ENCODE measurements around the gene MAPRE3. TPM values are rescaled to one million over a fixed set of nuclear protein-coding genes. Genes with fewer than 3 reads are reported as not detected.

Gene MAPRE3
- total RNA-seq: 0.65 and 1.1 TPM in 2 replicates

DNA sequence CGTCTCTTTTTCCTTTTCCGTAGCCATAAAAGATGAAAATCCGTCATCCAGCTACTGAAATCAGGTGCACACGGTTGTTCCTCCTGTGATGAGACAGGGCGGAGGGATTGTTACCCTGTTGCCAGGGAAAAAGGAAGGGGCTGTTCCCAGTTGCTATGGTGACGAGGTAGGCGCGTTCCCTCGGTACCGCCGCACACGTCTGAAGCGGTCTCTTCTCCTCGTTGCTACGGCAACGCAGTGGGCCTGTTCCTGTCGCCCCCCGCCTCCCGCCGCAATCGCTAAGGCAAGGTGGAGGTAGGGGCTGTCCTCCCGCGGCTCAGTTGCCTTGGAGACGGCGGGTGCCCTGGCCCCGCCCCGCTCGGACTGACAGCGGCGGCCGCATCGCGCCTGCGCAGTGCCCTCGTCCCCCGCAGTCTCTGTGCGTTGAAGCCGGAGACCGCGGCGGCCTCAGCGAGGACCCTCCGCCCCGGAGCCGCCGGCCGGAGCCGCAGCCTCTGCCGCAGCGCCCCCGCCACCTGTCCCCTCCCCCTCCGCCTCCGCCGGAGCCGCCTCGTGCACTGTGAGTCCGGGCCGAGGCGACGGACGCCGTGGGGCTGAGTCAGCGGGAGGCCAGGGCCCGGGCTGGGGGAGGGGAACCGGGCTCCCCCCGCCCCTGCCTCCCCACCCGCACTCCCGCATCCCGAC lies at the start of gene MAPRE3:
TSS of gene MAPRE3 (plus strand) at position 394 of the 684 bp plus-strand sequence. CDS start 51,582 bp downstream, outside the sequence.

DNA sequence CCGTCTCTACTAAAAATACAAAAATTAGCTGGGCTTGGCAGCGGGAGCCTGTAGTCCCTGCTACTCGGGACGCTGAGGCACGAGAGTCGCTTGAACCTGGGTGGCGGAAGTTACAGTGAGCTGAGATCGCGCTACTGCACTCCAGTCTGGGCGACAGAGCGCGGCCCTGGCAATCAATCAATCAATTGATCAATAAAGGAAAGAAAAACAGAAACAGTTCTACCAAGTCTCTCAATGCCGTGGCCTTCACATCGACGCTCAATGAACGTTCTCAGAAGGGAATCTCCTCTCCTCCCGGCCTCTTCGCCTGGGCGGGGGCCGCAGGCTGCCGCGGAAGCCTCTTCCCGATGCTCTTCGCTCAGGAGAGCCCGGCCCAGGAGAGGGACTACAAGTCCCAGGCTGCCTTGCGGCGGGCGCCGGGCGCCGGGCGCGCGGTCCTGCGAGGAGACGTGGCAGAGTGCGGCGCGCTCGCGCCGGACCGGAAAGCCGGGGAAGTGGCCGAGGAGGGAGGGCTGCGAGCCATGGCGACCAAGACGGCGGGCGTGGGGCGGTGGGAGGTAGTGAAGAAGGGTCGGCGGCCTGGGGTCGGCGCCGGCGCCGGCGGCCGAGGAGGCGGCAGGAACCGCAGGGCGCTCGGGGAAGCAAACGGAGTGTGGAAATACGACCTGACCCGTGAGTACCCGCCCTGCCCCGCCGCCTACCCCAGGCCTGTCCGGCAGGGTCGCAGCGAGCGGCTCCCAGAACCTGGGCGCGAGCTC lies 62.2 kb downstream of the MAPRE3 start, which contains the start of gene TMEM214:
TSS of gene TMEM214 (plus strand) at position 471 of the 758 bp plus-strand sequence. CDS start at position 522, 51 bp downstream.

DNA sequence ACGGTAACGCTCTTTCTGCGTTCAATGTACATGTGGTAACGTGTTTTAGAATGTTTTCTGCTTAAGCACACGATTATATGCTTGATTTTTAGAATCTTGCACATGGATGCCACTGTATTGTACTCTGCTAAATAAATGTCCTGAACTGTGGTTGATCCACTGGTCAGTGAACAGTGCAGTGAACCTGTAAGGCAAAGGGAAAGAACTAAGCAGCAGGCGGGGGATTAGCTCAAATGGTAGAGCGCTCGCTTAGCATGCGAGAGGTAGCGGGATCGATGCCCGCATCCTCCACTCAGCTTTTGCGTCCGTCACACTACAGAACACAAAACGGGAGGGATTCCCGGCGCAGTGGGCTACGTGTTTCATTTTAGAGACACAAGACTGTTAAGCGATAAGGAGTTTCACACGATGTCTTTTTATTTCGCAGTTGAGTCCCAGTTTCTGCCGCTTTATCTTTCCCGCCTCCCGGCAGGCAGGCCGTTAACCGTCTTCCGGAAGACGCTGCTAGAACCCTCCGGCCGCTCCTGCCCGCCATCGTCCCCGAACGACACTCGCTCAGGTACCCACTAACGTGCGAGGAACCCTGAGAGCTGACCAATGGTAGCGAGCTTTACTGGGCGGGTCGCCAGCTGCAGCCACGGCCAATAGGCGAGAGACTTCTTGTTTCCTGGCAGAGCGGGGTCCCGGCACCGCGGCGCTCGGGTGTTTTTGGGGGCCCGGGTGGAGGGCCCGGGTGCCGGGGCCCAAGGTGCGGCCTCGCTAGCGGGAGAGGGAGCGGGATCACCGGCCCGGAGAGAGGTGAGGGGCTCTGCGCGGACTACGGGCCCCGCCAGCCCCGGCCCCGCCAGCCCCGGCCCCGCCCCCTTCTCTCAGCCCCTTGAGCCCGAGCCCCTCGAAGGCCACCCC lies 80.8 kb downstream of the MAPRE3 start, which contains the start of gene AGBL5:
TSS of gene AGBL5 (plus strand) at position 673 of the 906 bp plus-strand sequence. CDS start 1,291 bp downstream, outside the sequence.

DNA sequence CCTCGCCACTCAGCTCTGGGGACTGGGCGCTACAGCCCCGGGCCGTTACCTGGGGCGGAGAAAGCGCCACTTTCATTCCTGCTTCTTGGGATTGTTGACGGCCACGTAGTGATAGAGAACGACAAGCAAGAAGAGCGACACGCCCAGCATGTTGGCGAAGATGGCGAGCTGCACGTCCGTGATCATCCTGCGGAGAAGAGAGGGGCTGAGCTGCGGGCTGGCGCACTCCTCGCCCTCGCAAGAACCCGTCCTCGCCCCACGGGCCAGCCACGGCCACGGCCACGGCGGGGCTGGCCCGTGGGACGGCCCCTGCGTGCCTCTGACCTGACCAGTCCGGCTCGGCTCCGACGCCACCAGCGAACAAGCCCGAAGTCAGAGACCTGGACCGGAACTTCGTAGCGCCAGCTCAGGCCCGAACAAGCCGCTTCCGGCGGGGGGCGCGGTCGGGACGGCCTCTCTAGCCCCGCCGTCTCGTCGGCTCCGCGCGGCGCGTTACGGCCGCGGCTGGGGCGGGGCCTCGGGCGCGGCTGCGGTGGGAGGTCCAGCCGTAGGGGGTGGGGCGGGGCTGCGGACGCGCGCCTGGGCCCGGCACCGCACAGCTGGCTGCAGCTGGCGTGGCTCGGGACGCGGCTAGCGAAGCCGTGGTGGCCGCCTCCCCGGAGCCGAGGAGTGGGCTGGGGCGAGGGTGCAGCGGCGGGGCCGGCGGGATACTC lies 101.0 kb downstream of the MAPRE3 start, which contains the start of gene OST4:
TSS of gene OST4 (minus strand) at position 378 of the 713 bp plus-strand sequence.

Other genes starting within 250 kb of the MAPRE3 start
- 15.6 and 22.3 TPM in 2 replicates for gene SLC35F6, start 206.4 kb upstream of the MAPRE3 start, total RNA-seq
- 19.3 and 21.1 TPM in 2 replicates for gene CENPA, start 184.6 kb upstream of the MAPRE3 start, total RNA-seq
- not detected in 2 replicates for gene DPYSL5, start 122.5 kb upstream of the MAPRE3 start, total RNA-seq
- gene TMEM214, start 62.3 kb downstream of the MAPRE3 start, total RNA-seq: 20.5 and 21.9 TPM in 2 replicates
- 15.7 and 17.2 TPM in 2 replicates for gene AGBL5, start 81.0 kb downstream of the MAPRE3 start, total RNA-seq
- gene OST4, start 101.0 kb downstream of the MAPRE3 start, total RNA-seq: 429 and 623 TPM in 2 replicates
- gene EMILIN1, start 108.0 kb downstream of the MAPRE3 start, total RNA-seq: 1.9 and 6.1 TPM in 2 replicates
- 1.3 and 5.2 TPM in 2 replicates for gene KHK, start 116.1 kb downstream of the MAPRE3 start, total RNA-seq
- 3.6 and 4.7 TPM in 2 replicates for gene CGREF1, start 148.5 kb downstream of the MAPRE3 start, total RNA-seq
- not detected in 2 replicates for gene ABHD1, start 153.2 kb downstream of the MAPRE3 start, total RNA-seq
- gene PREB, start 164.0 kb downstream of the MAPRE3 start, total RNA-seq: 44.2 and 44.5 TPM in 2 replicates
- not detected in 2 replicates for gene PRR30, start 168.8 kb downstream of the MAPRE3 start, total RNA-seq
- gene TCF23, start 178.4 kb downstream of the MAPRE3 start, total RNA-seq: not detected in 2 replicates
- gene ATRAID, start 241.4 kb downstream of the MAPRE3 start, total RNA-seq: 137 and 156 TPM in 2 replicates
- gene SLC5A6, start 241.6 kb downstream of the MAPRE3 start, total RNA-seq: 35.4 and 43.8 TPM in 2 replicates
- gene CAD, start 246.7 kb downstream of the MAPRE3 start, total RNA-seq: 27.2 and 31.5 TPM in 2 replicates